NCI-H526 (cell line): ENCODE measurements around the gene JSRP1.

ENCODE experiments used
- DNase-seq, 2 experiments: peaks; one replicate each; lab custom pipeline; 2025; lab: John Stamatoyannopoulos, UW

The JSRP1 gene

GRCh38 chr19:2232286-2233151, 23.7 kb downstream of the JSRP1 start:
- DNase-seq: no peak

DNA sequence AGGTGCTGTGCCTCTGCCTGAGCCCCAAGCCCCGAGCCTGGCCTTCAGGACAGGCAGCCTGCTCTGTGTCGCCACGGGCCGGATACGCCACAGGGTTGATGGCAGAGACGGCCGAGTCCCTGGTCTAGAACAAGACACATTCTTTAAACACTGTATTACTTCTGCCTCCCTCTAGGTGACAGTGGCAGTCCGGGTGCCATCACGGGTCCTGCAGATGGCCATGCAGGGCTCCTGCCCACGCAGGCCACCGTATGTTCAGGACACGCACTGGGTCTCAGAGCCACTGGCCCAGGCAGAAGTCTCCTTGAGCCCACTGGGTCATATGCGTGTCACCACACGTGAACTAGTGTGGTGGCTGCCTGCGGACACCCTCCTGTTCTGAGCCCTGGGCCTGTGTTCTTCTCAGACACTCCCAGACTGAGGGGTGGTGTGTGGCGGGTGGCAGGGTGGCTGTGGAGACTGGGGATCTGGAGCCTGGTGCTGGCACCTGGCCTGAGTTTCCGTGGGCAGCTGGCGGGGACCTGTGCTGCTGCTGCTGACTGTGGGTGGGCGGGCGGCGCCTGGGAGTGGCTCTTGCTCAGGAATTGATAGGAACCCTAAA, 24.5 kb downstream of the JSRP1 start:
- DNase-seq: no peak

GRCh38 chr19:2230807-2231533, 25.2 kb downstream of the JSRP1 start:
- DNase-seq: no peak

GRCh38 chr19:2230033-2230531, 26.1 kb downstream of the JSRP1 start:
- no peak for DNase-seq

DNA sequence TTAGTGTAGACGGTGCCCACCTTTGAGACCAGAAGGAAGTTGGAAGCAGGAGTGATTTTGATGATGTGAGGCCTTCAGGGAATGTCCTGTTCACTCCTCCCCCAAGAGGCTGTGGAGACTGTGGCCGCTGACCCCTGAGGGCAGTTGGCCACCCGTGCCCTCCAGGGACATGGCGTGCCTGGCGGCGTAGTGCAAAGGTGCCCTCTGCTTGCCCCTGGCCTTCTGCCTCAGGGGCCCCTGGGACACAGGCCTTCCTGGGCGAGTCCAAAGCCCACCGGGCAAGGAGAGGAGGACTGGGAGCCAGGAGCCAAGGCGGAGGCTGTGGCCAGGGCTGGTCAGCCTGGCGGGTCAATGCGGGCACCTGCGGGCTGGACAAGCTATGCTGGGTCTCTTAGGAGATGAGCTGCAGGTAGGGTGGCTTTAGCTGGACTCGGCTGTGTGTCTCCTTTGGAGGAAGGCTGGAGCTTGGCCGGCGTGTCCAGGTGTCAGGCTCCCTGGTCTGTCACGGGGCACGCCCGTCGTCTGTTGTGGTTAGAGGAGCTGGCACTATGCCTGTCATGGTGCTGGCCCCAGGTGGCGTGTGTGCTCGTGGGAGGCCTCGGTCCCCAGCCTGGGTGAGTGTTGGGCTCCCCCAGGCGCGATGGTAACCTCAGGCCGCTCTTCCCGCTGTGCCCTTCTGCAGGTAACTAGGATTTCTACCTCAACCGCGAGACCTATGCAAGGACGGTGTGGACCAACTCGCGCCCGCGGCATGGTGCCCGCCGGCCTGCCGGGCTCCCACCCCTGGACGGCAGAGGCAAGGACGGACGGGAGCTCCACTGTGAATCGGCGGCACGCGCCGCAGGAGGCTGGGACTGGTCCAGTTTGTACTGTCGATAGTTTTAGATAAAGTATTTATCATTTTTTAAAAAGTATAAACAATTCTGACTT, 26.8 kb downstream of the JSRP1 start:
- no peak for DNase-seq

- no peak for DNase-seq
These were observed 27.8 kb downstream of the JSRP1 start for GRCh38 chr19:2228157-2229030.

- peak in 1 of 2 experiments; percentile 43 for DNase-seq
These were observed 28.6 kb downstream of the JSRP1 start for GRCh38 chr19:2227415-2228156.

GRCh38 chr19:2226840-2227360, 29.3 kb downstream of the JSRP1 start:
- DNase-seq: no peak

DNA sequence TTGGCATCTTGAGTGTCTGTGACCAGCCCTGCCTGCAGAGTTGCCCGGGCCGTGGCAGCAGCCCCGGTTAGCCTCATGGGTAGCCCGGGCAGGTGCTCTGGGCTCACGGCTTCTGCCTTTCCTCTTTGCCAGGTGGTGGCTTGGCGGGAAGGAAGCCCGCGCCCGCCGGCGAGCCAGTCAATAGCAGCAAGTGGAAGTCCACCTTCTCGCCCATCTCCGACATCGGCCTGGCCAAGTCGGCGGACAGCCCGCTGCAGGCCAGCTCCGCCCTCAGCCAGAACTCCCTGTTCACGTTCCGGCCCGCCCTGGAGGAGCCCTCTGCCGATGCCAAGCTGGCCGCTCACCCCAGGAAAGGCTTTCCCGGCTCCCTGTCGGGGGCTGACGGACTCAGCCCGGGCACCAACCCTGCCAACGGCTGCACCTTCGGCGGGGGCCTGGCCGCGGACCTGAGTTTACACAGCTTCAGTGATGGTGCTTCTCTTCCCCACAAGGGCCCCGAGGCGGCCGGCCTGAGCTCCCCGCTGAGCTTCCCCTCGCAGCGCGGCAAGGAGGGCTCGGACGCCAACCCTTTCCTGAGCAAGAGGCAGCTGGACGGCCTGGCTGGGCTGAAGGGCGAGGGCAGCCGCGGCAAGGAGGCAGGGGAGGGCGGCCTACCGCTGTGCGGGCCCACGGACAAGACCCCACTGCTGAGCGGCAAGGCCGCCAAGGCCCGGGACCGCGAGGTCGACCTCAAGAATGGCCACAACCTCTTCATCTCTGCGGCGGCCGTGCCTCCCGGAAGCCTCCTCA, 30.0 kb downstream of the JSRP1 start:
- DNase-seq: no peak

- DNase-seq: no peak
These were observed 30.7 kb downstream of the JSRP1 start for GRCh38 chr19:2225415-2226050.

- no peak for DNase-seq
These were observed 31.4 kb downstream of the JSRP1 start for GRCh38 chr19:2224754-2225349.

DNA sequence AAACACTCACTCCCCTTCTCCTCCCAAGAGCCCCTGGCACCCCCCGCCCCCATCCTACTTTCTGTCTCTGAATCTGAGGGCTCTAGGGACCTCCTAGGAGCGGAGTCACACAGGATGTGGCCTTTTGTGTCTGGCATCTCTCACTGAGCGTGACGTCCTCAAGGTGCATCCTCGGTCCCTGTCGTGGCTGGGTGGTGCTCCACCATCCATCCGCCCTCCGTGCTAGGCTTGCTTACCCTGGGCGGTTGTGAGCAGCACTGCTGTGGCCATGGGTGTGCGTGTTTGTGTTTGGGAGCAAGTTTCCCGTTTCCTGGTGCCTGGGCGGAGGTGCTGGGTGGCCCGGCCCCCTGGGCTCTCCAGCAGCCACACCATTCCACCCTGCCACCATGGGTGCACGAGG, 32.3 kb downstream of the JSRP1 start:
- no peak for DNase-seq

GRCh38 chr19:2223391-2223790, 32.8 kb downstream of the JSRP1 start:
- DNase-seq: no peak

DNA sequence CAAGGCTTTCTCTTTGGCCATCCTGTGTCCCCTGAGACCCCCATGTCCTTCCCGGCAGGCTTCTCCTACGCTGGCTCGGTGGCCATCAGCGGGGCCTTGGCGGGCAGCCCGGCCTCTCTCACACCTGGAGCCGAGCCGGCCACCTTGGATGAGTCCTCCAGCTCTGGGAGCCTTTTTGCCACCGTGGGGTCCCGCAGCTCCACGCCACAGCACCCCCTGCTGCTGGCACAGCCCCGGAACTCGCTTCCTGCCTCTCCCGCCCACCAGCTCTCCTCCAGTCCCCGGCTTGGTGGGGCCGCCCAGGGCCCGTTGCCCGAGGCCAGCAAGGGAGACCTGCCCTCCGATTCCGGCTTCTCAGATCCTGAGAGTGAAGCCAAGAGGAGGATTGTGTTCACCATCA, 34.3 kb downstream of the JSRP1 start:
- DNase-seq: no peak

GRCh38 chr19:2221250-2221831, 34.9 kb downstream of the JSRP1 start:
- DNase-seq: no peak

- no peak for DNase-seq
These were observed 36.5 kb downstream of the JSRP1 start for GRCh38 chr19:2219726-2220125.

DNA sequence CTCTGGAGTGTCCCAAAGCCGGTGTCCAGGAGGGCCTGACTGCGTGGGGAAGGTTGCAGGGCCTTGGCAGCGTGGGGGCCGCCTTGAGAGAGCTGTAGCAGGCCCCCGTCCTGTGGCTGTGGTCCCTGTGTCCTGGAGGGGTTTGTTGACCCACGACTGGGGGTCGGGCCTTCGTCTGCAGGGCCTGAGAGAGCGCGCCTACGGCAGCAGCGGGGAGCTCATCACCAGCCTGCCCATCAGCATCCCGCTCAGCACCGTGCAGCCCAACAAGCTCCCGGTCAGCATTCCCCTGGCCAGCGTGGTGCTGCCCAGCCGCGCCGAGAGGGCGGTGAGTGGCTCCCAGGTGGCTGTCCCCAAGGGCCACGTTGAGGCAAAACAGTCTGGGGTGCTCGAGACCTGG, 38.6 kb downstream of the JSRP1 start:
- DNase-seq: no peak
